Activated B cell treated with CpG ODN at 0.5 μM for 24 hours (primary cell): ENCODE data around the gene VIL1. TPM values are rescaled to one million over a fixed set of nuclear protein-coding genes. Genes with fewer than 3 reads are reported as not detected.

Experiments used
- ATAC-seq: fragments of 200-7000 bp; cut with Tn5 transposase; one replicate; pipeline ENCODE4 v1.10.0; 2021; ENCODE audit warnings: low read depth, mild to moderate bottlenecking, moderate library complexity
- CTCF ChIA-PET: fragments of 350-600 bp; sonication (Branson Sonifier 250); formaldehyde crosslinking; loops from one replicate; lab custom pipeline; 2021; ENCODE audit warnings: antibody characterized with exemption; lab: Charles Lee
- POLR2A ChIA-PET: fragments of 350-600 bp; sonication (Branson Sonifier 250); formaldehyde crosslinking; loops from one replicate; lab custom pipeline; 2021; ENCODE audit warnings: antibody characterized with exemption; lab: Charles Lee
- DNase-seq: peaks from one replicate; pipeline ENCODE4 v3.0.0; 2022
- H3K27ac Mint-ChIP-seq: one replicate; pipeline ENCODE4 v1.8.0; 2020; ENCODE audit warnings: mixed read lengths
- H3K27me3 Mint-ChIP-seq: one replicate; pipeline ENCODE4 v1.8.0; 2021; ENCODE audit warnings: mixed read lengths
- H3K36me3 Mint-ChIP-seq: one replicate; pipeline ENCODE4 v1.8.0; 2021; ENCODE audit warnings: low read depth, mixed read lengths
- H3K4me1 Mint-ChIP-seq: one replicate; pipeline ENCODE4 v1.8.0; 2021; ENCODE audit warnings: mixed read lengths
- H3K4me3 Mint-ChIP-seq: one replicate; pipeline ENCODE4 v1.8.0; 2020; ENCODE audit warnings: mild to moderate bottlenecking, mixed read lengths
- H3K9me3 Mint-ChIP-seq: one replicate; pipeline ENCODE4 v1.8.0; 2020; ENCODE audit warnings: mixed read lengths
- intact Hi-C: fragments of 100-400 bp; cut with micrococcal nuclease; formaldehyde crosslinking; loops from one replicate; pipeline ENCODE4 v1.15.1; 2024
- total RNA-seq: library from RNA; stranded (reverse); gene quantifications from 2 replicates; pipeline ENCODE4 v1.2.3, GENCODE V29; 2022
- TF ChIP-seq, protein P1 (sequence below): fragments of 200-600 bp; IDR thresholded peaks from one replicate; pipeline ENCODE4 v1.8.0; 2022; ENCODE audit warnings: antibody characterized with exemption, mild to moderate bottlenecking

VIL1 gene
- total RNA-seq, 1 donor from 2014 or later = 0.07 TPM

DNA sequence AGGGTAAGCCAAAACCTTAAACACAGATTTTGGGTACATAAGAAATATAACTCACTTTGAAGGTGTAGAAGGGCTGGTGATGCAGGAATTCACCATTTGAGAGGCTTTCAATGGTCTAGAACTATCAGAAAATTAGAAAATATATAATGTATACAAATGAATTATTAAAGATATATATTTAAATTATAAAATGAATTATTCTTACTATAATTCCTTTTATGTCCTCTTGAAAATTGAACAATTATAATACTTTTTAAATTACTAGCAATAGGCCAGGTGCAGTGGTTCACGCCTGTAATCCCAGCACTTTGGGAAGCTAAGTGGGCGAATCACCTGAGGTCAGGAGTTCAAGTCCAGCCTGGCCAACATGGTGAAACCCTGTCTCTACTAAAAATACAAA, 60.7 kb downstream of the VIL1 start:
- POLR2A ChIA-PET = no interaction called here
- Mint-ChIP-seq H3K27me3 (no peaks in the 10 kb centered on the region), H3K27ac (no peak overlapping the region), H3K36me3 (peaks cover 56% of the 10 kb centered on the region), H3K4me1 (peaks cover 26% of the 10 kb centered on the region), H3K4me3 (no peak overlapping the region), H3K9me3 (no peaks in the 10 kb centered on the region)
- TF ChIP-seq, protein P1, sequence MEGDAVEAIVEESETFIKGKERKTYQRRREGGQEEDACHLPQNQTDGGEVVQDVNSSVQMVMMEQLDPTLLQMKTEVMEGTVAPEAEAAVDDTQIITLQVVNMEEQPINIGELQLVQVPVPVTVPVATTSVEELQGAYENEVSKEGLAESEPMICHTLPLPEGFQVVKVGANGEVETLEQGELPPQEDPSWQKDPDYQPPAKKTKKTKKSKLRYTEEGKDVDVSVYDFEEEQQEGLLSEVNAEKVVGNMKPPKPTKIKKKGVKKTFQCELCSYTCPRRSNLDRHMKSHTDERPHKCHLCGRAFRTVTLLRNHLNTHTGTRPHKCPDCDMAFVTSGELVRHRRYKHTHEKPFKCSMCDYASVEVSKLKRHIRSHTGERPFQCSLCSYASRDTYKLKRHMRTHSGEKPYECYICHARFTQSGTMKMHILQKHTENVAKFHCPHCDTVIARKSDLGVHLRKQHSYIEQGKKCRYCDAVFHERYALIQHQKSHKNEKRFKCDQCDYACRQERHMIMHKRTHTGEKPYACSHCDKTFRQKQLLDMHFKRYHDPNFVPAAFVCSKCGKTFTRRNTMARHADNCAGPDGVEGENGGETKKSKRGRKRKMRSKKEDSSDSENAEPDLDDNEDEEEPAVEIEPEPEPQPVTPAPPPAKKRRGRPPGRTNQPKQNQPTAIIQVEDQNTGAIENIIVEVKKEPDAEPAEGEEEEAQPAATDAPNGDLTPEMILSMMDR = no peak
- intact Hi-C loops = loop anchor here (10.0 kb wide), 1 partner anchor 85 kb away; the partner anchor contains the start of genes CNOT9 and USP37
- DNase-seq (no peak), ATAC-seq (no peak)
- CTCF ChIA-PET = no interaction called here

DNA sequence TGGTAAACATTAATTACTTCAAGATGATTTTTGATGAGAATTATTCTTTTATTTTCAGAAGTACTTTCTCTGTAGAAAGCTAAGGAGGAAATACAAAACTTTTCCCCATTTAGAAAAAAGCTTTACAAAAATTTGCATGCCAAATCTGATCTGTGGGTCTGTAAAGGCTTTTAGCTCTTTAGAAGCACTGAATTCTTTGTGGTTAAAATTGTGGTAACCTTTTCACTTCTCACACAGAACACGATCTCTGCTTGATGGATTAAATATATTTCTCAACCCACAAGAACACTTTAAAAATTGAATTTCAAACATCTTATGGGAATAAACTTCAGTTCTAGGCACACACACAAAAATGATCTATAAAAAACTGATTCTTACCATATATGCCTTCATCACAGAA, 63.7 kb downstream of the VIL1 start:
- DNase-seq (no peak), ATAC-seq (peak; percentile 37)
- CTCF ChIA-PET = no interaction called here
- Mint-ChIP-seq H3K9me3 (no peaks in the 10 kb centered on the region), H3K27me3 (no peaks in the 10 kb centered on the region), H3K4me1 (peaks cover 23% of the 10 kb centered on the region), H3K4me3 (no peak overlapping the region), H3K36me3 (peaks cover 64% of the 10 kb centered on the region), H3K27ac (peak overlapping the region; percentile 55)
- POLR2A ChIA-PET = interaction anchor here (0.8 kb wide), 1 partner anchor 78 kb away, joined by 3 read pairs; no protein-coding TSS in a partner anchor
- TF ChIP-seq, protein P1 = no peak
- intact Hi-C loops = no loop called here

DNA sequence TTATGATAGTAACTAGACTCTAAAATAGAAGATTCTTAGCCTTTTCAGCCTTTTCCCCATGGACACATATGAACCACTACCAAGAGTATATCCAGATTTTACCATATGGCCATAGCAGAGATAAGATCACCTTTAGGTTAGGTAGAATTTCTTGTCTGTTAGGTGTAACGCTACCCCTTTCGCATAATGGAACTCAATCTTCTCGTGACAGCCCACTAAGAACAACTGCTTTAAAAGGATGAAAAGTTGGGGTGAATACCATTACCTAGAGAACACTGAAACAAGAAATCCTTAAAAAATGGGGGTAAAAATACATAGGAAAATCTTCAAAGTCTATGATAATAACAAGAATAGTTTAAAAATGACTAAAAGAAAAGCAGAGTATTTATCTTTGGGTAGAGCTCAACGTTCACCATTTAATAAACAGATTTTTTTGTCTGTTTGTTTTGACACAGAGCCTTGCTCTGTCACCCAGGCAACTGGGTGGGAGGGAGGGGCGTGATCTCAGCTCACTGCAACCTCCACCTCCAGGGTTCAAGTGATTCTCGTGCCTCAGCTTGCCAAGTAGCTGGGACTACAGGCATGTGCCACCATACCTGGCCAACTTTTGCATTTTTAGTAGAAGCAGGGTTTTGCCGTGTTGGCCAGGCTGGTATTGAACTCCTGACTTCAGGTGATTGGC, 67.2 kb downstream of the VIL1 start:
- peaks cover 69% of the 10 kb centered on the region for H3K36me3 Mint-ChIP-seq
- H3K27me3 Mint-ChIP-seq = no peaks in the 10 kb centered on the region
- ATAC-seq (no peak), DNase-seq (no peak)
- no peak overlapping the region for H3K27ac Mint-ChIP-seq
- CTCF ChIA-PET = no interaction called here
- POLR2A ChIA-PET = no interaction called here
- H3K4me3 Mint-ChIP-seq = no peak overlapping the region
- intact Hi-C loops = no loop called here
- no peaks in the 10 kb centered on the region for H3K9me3 Mint-ChIP-seq
- TF ChIP-seq, protein P1 = no peak
- peaks cover 22% of the 10 kb centered on the region for H3K4me1 Mint-ChIP-seq

DNA sequence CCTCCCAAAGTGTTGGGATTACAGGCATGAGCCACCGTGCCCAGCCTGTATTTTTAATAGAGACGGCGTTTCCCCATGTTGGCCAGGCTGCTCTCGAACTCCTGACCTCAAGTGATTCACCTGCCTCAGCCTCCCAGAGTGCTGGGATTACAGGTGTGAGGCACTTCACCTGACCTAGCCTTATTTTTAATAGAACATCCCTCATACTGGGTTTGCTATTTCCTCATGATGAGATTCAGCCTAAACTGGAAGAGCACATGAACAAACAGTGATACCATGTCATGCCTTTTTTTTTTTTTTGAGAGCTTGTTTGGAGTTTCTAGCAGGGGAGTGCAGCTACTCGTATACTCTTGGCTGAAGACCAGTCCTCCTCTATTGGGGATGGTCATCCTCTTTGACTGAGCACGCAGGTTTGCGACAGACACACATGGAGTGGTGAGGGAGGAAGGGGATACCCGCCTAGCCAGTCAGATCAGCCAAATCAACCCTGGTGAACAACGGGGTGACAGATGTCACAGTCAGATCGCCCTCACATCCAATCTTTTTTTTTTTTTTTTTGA, 81.7 kb downstream of the VIL1 start:
- no peak for ATAC-seq
- POLR2A ChIA-PET = no interaction called here
- H3K36me3 Mint-ChIP-seq = peaks cover 65% of the 10 kb centered on the region
- no peaks in the 10 kb centered on the region for H3K27me3 Mint-ChIP-seq
- DNase-seq = no peak
- H3K4me1 Mint-ChIP-seq = peaks cover 4% of the 10 kb centered on the region
- TF ChIP-seq, protein P1 = no peak
- no peak overlapping the region for H3K4me3 Mint-ChIP-seq
- intact Hi-C loops = no loop called here
- CTCF ChIA-PET = no interaction called here
- H3K27ac Mint-ChIP-seq = no peak overlapping the region
- H3K9me3 Mint-ChIP-seq = no peaks in the 10 kb centered on the region

DNA sequence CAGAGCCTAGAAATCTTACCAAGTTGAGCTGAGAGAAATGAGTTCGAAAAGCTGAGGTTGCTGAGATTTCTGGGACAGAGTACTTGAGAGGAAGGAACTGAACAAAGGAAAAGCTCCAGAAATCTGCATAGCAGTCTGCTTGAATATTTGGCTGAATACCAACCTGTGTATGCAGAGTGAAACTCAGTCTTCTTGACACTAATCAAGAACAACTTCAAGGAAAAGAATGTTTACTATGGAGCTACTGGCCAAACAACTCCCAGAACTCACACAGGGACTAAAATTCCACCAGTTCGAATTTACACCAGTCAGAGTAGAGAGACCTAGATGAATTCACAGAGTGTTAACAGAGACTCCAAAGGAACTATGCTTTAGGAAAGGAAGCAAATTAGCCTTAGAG, 82.7 kb downstream of the VIL1 start:
- peaks cover 64% of the 10 kb centered on the region for H3K36me3 Mint-ChIP-seq
- ChIA-PET POLR2A (no interaction called here), CTCF (no interaction called here)
- intact Hi-C loops = no loop called here
- no peak overlapping the region for H3K4me3 Mint-ChIP-seq
- H3K9me3 Mint-ChIP-seq = no peaks in the 10 kb centered on the region
- TF ChIP-seq, protein P1 = no peak
- H3K4me1 Mint-ChIP-seq = peaks cover 4% of the 10 kb centered on the region
- no peak for DNase-seq
- no peak overlapping the region for H3K27ac Mint-ChIP-seq
- no peaks in the 10 kb centered on the region for H3K27me3 Mint-ChIP-seq
- ATAC-seq = no peak

Other genes with a start within 250 kb of the VIL1 start
- gene ARPC2, start 201.9 kb upstream of the VIL1 start, total RNA-seq = 711 and 737 TPM in 2 replicates
- gene GPBAR1, start 158.1 kb upstream of the VIL1 start, total RNA-seq = 0.67 and 0.81 TPM in 2 replicates
- 63.4 and 63.6 TPM in 2 replicates for gene AAMP, start 149.0 kb upstream of the VIL1 start, total RNA-seq
- gene PNKD, start 148.6 kb upstream of the VIL1 start, total RNA-seq = 21.0 and 23.7 TPM in 2 replicates
- gene TMBIM1, start 126.6 kb upstream of the VIL1 start, total RNA-seq = 40.7 and 45.0 TPM in 2 replicates
- not detected in 2 replicates for gene CATIP, start 62.3 kb upstream of the VIL1 start, total RNA-seq
- gene SLC11A1, start 36.9 kb upstream of the VIL1 start, total RNA-seq = 0.89 and 0.93 TPM in 2 replicates
- gene CTDSP1, start 19.3 kb upstream of the VIL1 start, total RNA-seq = 107 and 118 TPM in 2 replicates
- 14.3 and 23.1 TPM in 2 replicates for gene USP37, start 149.2 kb downstream of the VIL1 start, total RNA-seq
- 60.5 and 74.4 TPM in 2 replicates for gene CNOT9, start 149.7 kb downstream of the VIL1 start, total RNA-seq
- gene PLCD4, start 188.8 kb downstream of the VIL1 start, total RNA-seq = 0.64 and 1.0 TPM in 2 replicates
- gene ZNF142, start 240.5 kb downstream of the VIL1 start, total RNA-seq = 44.9 and 63.6 TPM in 2 replicates
- gene BCS1L, start 240.6 kb downstream of the VIL1 start, total RNA-seq = 66.9 and 75.1 TPM in 2 replicates